Sigmoid colon (tissue), 7 donors: Measurements from ENCODE around the gene KRTAP10-5. TPM values are rescaled to one million over a fixed set of nuclear protein-coding genes. Genes with fewer than 3 reads are reported as not detected.

Source experiments
- DNase-seq: peaks from one replicate; pipeline ENCODE4 v3.0.0-alpha.2; 2019
- H3K27ac ChIP-seq, 4 donors: fragments of 200-600 bp; sonication (generic); one replicate each; pipeline ENCODE4 v1.5.1; 2016 to 2019; ENCODE audit warnings: mild to moderate bottlenecking in 1 of 4
- H3K27me3 ChIP-seq, 3 donors: fragments of 200-600 bp; sonication (generic); one replicate each; pipeline ENCODE4 v1.5.1; 2019; ENCODE audit warnings: mild to moderate bottlenecking in 1 of 3
- H3K36me3 ChIP-seq, 4 donors: fragments of 200-600 bp; sonication (generic); one replicate each; pipeline ENCODE4 v1.5.1; 2016 to 2019
- H3K4me1 ChIP-seq, 4 donors: fragments of 200-600 bp; sonication (generic); one replicate each; pipeline ENCODE4 v1.5.1; 2017 to 2019
- H3K4me3 ChIP-seq, 4 donors: fragments of 200-600 bp; sonication (generic); one replicate each; pipeline ENCODE4 v1.5.1; 2017 to 2019; ENCODE audit warnings: mild to moderate bottlenecking in 2 of 4, moderate library complexity in 1 of 4
- H3K9me3 ChIP-seq, 4 donors: fragments of 200-600 bp in 3 of 4; sonication (generic) in 3 of 4; one replicate each; pipeline versions ENCODE4 v1.5.1 to v1.6.1; 2013 to 2019
- CTCF ChIP-seq, 4 experiments: fragments of 450-650 bp in 3 of 4; fragments of 200-600 bp in 1 of 4; IDR thresholded peaks; one replicate each; pipeline ENCODE4 v1.5.1; 2016 to 2019; ENCODE audit warnings: antibody characterized with exemption in 4 of 4, mild to moderate bottlenecking in 3 of 4, moderate library complexity in 2 of 4
- EP300 ChIP-seq, 4 donors: sonication (generic); formaldehyde crosslinking; IDR thresholded peaks; one replicate each; pipeline ENCODE4 v1.6.1; 2017; ENCODE audit warnings: antibody characterized with exemption in 4 of 4
- POLR2A ChIP-seq, 2 donors: fragments of 450-650 bp; IDR thresholded peaks; one replicate each; pipeline ENCODE4 v1.6.1; 2016; ENCODE audit warnings: antibody characterized with exemption in 2 of 2, mild to moderate bottlenecking in 2 of 2, moderate library complexity in 2 of 2
- POLR2AphosphoS5 ChIP-seq, 4 donors: sonication (generic); formaldehyde crosslinking; IDR thresholded peaks; one replicate each; pipeline ENCODE4 v1.6.1; 2017; ENCODE audit warnings: antibody characterized with exemption in 4 of 4
- WGBS, 2 donors: extraction: QIAGEN DNeasy Blood & Tissue Kit; methylation state at CpG; one replicate each; pipeline ENCODE4 v1.1.7; 2013; 5-methylcytosine and 5-hydroxymethylcytosine counted together
- intact Hi-C: fragments of 100-400 bp; cut with DNase I; formaldehyde crosslinking; loops from one replicate; pipeline ENCODE4 v1.15.1; 2023
- polyA plus RNA-seq, 3 donors: library from polyadenylated mRNA; stranded (reverse); fragments of 200-250 nt; gene quantifications; one replicate each; pipeline ENCODE4 v1.2.3, GENCODE V29; 2013
- total RNA-seq, 4 donors: library from RNA; depleted of rRNA; stranded (reverse); fragments of >200 nt; gene quantifications; one replicate each; pipeline ENCODE4 v1.1.0, GENCODE V29; 2016
- donor health status: healthy with polysubstance abuse.
- donor health status: Bipolar disorder and iron deficiency.
- donor health status: healthy.

The KRTAP10-5 gene
- total and polyA plus RNA-seq, 7 donors: not detected

- H3K9me3 ChIP-seq: peaks cover 0 to 3% (median 0%) of the 10 kb centered on the region in 4 donors
- WGBS, 2 donors: 88 to 89% methylated on average over 18 of the region's 18 CpGs
Observed at GRCh38 chr21:44567481-44568171, 12.8 kb downstream of the KRTAP10-5 start.

GRCh38 chr21:44566403-44566802, 14.0 kb downstream of the KRTAP10-5 start:
- WGBS, 2 donors: 10 to 31% methylated on average over 1 of the region's 1 CpG
- TF ChIP-seq POLR2AphosphoS5 (IDR thresholded peaks at IDR 0.05): no peak
- TF ChIP-seq CTCF (IDR thresholded peaks at IDR 0.05): no peak
- no peak for TF ChIP-seq EP300 (IDR thresholded peaks at IDR 0.05)
- TF ChIP-seq POLR2A (IDR thresholded peaks at IDR 0.05): no peak
- H3K27me3 ChIP-seq: no peaks in the 10 kb centered on the region

More at GRCh38 chr21:44567481-44568171, 12.8 kb downstream of the KRTAP10-5 start:
- Histone ChIP-seq H3K4me3 (no peak overlapping the region), H3K27me3 (peaks cover 0 to 4% (median 0%) of the 10 kb centered on the region in 3 donors), H3K36me3 (no peaks in the 10 kb centered on the region), H3K4me1 (no peaks in the 10 kb centered on the region), H3K27ac (no peak overlapping the region)
- no peak for DNase-seq
- intact Hi-C loops: no loop called here
- TF ChIP-seq EP300 (IDR thresholded peaks at IDR 0.05): no peak
- TF ChIP-seq POLR2AphosphoS5 (IDR thresholded peaks at IDR 0.05): no peak
- no peak for TF ChIP-seq POLR2A (IDR thresholded peaks at IDR 0.05)
- TF ChIP-seq CTCF (IDR thresholded peaks at IDR 0.05): no peak

GRCh38 chr21:44564886-44565598, 15.4 kb downstream of the KRTAP10-5 start:
- no peak for DNase-seq
- WGBS, 2 donors: 0 to 37% methylated on average over 1 of the region's 1 CpG

More at GRCh38 chr21:44566403-44566802, 14.0 kb downstream of the KRTAP10-5 start:
- intact Hi-C loops: no loop called here
- Histone ChIP-seq H3K27ac (no peak overlapping the region), H3K4me3 (no peak overlapping the region), H3K9me3 (peaks cover 0 to 3% (median 0%) of the 10 kb centered on the region in 4 donors), H3K4me1 (no peaks in the 10 kb centered on the region), H3K36me3 (no peaks in the 10 kb centered on the region)
- DNase-seq: no peak

GRCh38 chr21:44564099-44564498, 16.3 kb downstream of the KRTAP10-5 start:
- H3K4me1 ChIP-seq: no peaks in the 10 kb centered on the region
- intact Hi-C loops: no loop called here
- H3K27me3 ChIP-seq: peaks cover 0 to under 1% (median 0%) of the 10 kb centered on the region in 3 donors
- no peaks in the 10 kb centered on the region for H3K36me3 ChIP-seq
- no peak overlapping the region for H3K4me3 ChIP-seq
- no peak overlapping the region for H3K27ac ChIP-seq
- 93 to 95% methylated on average over 1 of the region's 1 CpG for WGBS, 2 donors
- no peaks in the 10 kb centered on the region for H3K9me3 ChIP-seq
- TF ChIP-seq CTCF (IDR thresholded peaks at IDR 0.05) (no peak), POLR2A (IDR thresholded peaks at IDR 0.05) (no peak), EP300 (IDR thresholded peaks at IDR 0.05) (no peak), POLR2AphosphoS5 (IDR thresholded peaks at IDR 0.05) (no peak)
- no peak for DNase-seq

More at GRCh38 chr21:44564886-44565598, 15.4 kb downstream of the KRTAP10-5 start:
- intact Hi-C loops: no loop called here
- Histone ChIP-seq H3K36me3 (no peaks in the 10 kb centered on the region), H3K27ac (no peak overlapping the region), H3K4me1 (no peaks in the 10 kb centered on the region), H3K9me3 (no peaks in the 10 kb centered on the region), H3K27me3 (no peaks in the 10 kb centered on the region), H3K4me3 (no peak overlapping the region)
- TF ChIP-seq POLR2A (IDR thresholded peaks at IDR 0.05) (no peak), POLR2AphosphoS5 (IDR thresholded peaks at IDR 0.05) (no peak), CTCF (IDR thresholded peaks at IDR 0.05) (no peak), EP300 (IDR thresholded peaks at IDR 0.05) (no peak)
